GM23338 (cell line): ENCODE measurements around the gene SORCS2. TPM values are rescaled to one million over a fixed set of nuclear protein-coding genes. Genes with fewer than 3 reads are reported as not detected.

Source experiments
- ATAC-seq: fragments of 200-7000 bp; cut with Tn5 transposase; 3 replicates; pipeline ENCODE4 v1.9.1; 2020
- DNase-seq: peaks from one replicate; pipeline ENCODE4 v3.0.0-alpha.2; 2015; ENCODE audit warnings: low spot score
- H2AFZ ChIP-seq: fragments of 200-600 bp; sonication (generic); 2 replicates; pipeline ENCODE4 v1.8.0; 2016; ENCODE audit warnings: antibody characterized with exemption, mild to moderate bottlenecking, moderate library complexity
- H3F3A ChIP-seq: fragments of 200-600 bp; sonication (generic); replicated peaks from 2 replicates; pipeline ENCODE4 v1.8.0; 2017; ENCODE audit warnings: antibody characterized with exemption, mixed run types, low read depth
- H3K27ac ChIP-seq: fragments of 200-600 bp; sonication (generic); 2 replicates; pipeline ENCODE4 v1.6.1; 2016; ENCODE audit warnings: low read depth
- H3K27me3 ChIP-seq: fragments of 200-600 bp; sonication (generic); 2 replicates; pipeline ENCODE4 v1.8.0; 2016; ENCODE audit warnings: mild to moderate bottlenecking, mixed run types, moderate library complexity; ENCODE audit not compliant: insufficient read depth
- H3K36me3 ChIP-seq: fragments of 200-600 bp; sonication (generic); 2 replicates; pipeline ENCODE4 v1.8.0; 2016; ENCODE audit warnings: mild to moderate bottlenecking; ENCODE audit not compliant: insufficient read depth
- H3K4me1 ChIP-seq: fragments of 200-600 bp; sonication (generic); 2 replicates; pipeline ENCODE4 v1.8.0; 2016; ENCODE audit warnings: mild to moderate bottlenecking, moderate library complexity; ENCODE audit not compliant: insufficient read depth
- H3K4me2 ChIP-seq: fragments of 200-600 bp; sonication (generic); 2 replicates; pipeline ENCODE4 v1.7.1; 2017; ENCODE audit warnings: mixed run types
- H3K4me3 ChIP-seq: fragments of 200-600 bp; sonication (generic); 2 replicates; pipeline ENCODE4 v1.6.1; 2016; ENCODE audit warnings: mixed run types
- H3K79me2 ChIP-seq: fragments of 200-600 bp; sonication (generic); replicated peaks from 2 replicates; pipeline ENCODE4 v1.8.0; 2017; ENCODE audit warnings: mild to moderate bottlenecking; ENCODE audit not compliant: insufficient read depth
- H3K9me2 ChIP-seq: fragments of 200-600 bp; sonication (generic); 2 replicates; pipeline ENCODE4 v1.8.0; 2017; ENCODE audit not compliant: insufficient read depth
- H4K20me1 ChIP-seq: fragments of 200-600 bp; sonication (generic); replicated peaks from 2 replicates; pipeline ENCODE4 v1.8.0; 2017; ENCODE audit warnings: mild to moderate bottlenecking; ENCODE audit not compliant: insufficient read depth
- H3K27ac Mint-ChIP-seq: 2 replicates; pipeline ENCODE4 v1.8.0; 2020; ENCODE audit warnings: inconsistent platforms, mild to moderate bottlenecking, moderate library complexity, mixed read lengths
- H3K27me3 Mint-ChIP-seq: 3 replicates; pipeline ENCODE4 v1.8.0; 2022; ENCODE audit warnings: low read depth, mild to moderate bottlenecking, moderate library complexity, mixed read lengths, inconsistent platforms; ENCODE audit not compliant: insufficient read depth, poor library complexity
- H3K36me3 Mint-ChIP-seq: 3 replicates; pipeline ENCODE4 v1.8.0; 2021; ENCODE audit warnings: low read depth, mild to moderate bottlenecking, inconsistent platforms, moderate library complexity, mixed read lengths
- H3K4me1 Mint-ChIP-seq: 3 replicates; pipeline ENCODE4 v1.8.0; 2020; ENCODE audit warnings: mild to moderate bottlenecking, inconsistent platforms, mixed read lengths
- H3K4me3 Mint-ChIP-seq: 3 replicates; pipeline ENCODE4 v1.8.0; 2021; ENCODE audit warnings: moderate library complexity, mild to moderate bottlenecking, inconsistent platforms, mixed read lengths
- H3K9me3 Mint-ChIP-seq: 3 replicates; pipeline ENCODE4 v1.8.0; 2020; ENCODE audit warnings: moderate library complexity, mild to moderate bottlenecking, inconsistent platforms, mixed read lengths
- CREB1 ChIP-seq: fragments of 250-450 bp; sonication (Bioruptor Pico); IDR thresholded peaks from 2 replicates; pipeline ENCODE4 v1.5.0; 2020; ENCODE audit warnings: low read depth, mild to moderate bottlenecking, moderate library complexity
- EZH2 ChIP-seq: fragments of 200-600 bp; sonication (generic); IDR thresholded peaks from one replicate; pipeline ENCODE4 v1.8.0; 2017; ENCODE audit warnings: antibody characterized with exemption, mild to moderate bottlenecking, low read depth; ENCODE audit not compliant: unreplicated experiment
- EZH2phosphoT487 ChIP-seq: fragments of 200-600 bp; sonication (generic); IDR thresholded peaks from one replicate; pipeline ENCODE4 v1.8.1; 2018; ENCODE audit warnings: antibody characterized with exemption; ENCODE audit not compliant: unreplicated experiment
- JUNB ChIP-seq: IDR thresholded peaks from one replicate; pipeline ENCODE4 v1.6.1; 2016; ENCODE audit warnings: antibody characterized with exemption; ENCODE audit not compliant: unreplicated experiment
- NANOG ChIP-seq: IDR thresholded peaks from 2 replicates; pipeline ENCODE4 v1.6.1; 2016; ENCODE audit warnings: antibody characterized with exemption, borderline replicate concordance
- POLR2AphosphoS5 ChIP-seq: IDR thresholded peaks from 2 replicates; pipeline ENCODE4 v1.6.1; 2016; ENCODE audit warnings: antibody characterized with exemption, low read depth
- STAT1 ChIP-seq: IDR thresholded peaks from one replicate; pipeline ENCODE4 v1.6.1; 2016; ENCODE audit warnings: antibody characterized with exemption; ENCODE audit not compliant: unreplicated experiment
- ZNF114 ChIP-seq: fragments of 250-450 bp; sonication (Bioruptor Pico); IDR thresholded peaks from 2 replicates; pipeline ENCODE4 v1.5.0; 2020; ENCODE audit warnings: mild to moderate bottlenecking, moderate library complexity
- ZNF331 ChIP-seq: fragments of 250-450 bp; sonication (Bioruptor Pico); IDR thresholded peaks from 2 replicates; pipeline ENCODE4 v1.5.0; 2020; ENCODE audit warnings: low read depth, mild to moderate bottlenecking, moderate library complexity
- polyA plus RNA-seq: library from polyadenylated mRNA; unstranded; fragments of >200 nt; fragmentation: Nextera tagmentation; extraction: Ambion mirVana; gene quantifications from 2 replicates; pipeline ENCODE4 v1.2.1, GENCODE V29; 2016
- total RNA-seq: library from RNA; depleted of rRNA; stranded (reverse); fragments of >200 nt; shearing (Covaris generic); gene quantifications from 2 replicates; pipeline ENCODE4 v1.2.3, GENCODE V29; 2014
- TF ChIP-seq, protein P1 (sequence below), 2 experiments: fragments of 200-600 bp in 1 of 2; sonication (generic) in 1 of 2; conservative IDR thresholded peaks; 2 replicates each; pipeline versions ENCODE4 v1.5.1 to v1.6.1; 2016 to 2017; ENCODE audit warnings: antibody characterized with exemption in 2 of 2, low read depth in 2 of 2, mild to moderate bottlenecking in 2 of 2, moderate library complexity in 1 of 2
- TF ChIP-seq, protein P2 (sequence below): IDR thresholded peaks from one replicate; pipeline ENCODE4 v1.6.1; 2018; ENCODE audit warnings: antibody characterized with exemption; ENCODE audit not compliant: unreplicated experiment
- TF ChIP-seq, protein P3 (sequence below): IDR thresholded peaks from 2 replicates; pipeline ENCODE4 v1.6.1; 2016; ENCODE audit warnings: antibody characterized with exemption
- TF ChIP-seq, protein P4 (sequence below): fragments of 250-450 bp; sonication (Bioruptor Pico); IDR thresholded peaks from 2 replicates; pipeline ENCODE4 v1.5.0; 2020; ENCODE audit warnings: mild to moderate bottlenecking, moderate library complexity

Gene SORCS2
- total and polyA plus RNA-seq, 2 experiments from 2014 or later: 0.47 to 2.4 TPM

DNA sequence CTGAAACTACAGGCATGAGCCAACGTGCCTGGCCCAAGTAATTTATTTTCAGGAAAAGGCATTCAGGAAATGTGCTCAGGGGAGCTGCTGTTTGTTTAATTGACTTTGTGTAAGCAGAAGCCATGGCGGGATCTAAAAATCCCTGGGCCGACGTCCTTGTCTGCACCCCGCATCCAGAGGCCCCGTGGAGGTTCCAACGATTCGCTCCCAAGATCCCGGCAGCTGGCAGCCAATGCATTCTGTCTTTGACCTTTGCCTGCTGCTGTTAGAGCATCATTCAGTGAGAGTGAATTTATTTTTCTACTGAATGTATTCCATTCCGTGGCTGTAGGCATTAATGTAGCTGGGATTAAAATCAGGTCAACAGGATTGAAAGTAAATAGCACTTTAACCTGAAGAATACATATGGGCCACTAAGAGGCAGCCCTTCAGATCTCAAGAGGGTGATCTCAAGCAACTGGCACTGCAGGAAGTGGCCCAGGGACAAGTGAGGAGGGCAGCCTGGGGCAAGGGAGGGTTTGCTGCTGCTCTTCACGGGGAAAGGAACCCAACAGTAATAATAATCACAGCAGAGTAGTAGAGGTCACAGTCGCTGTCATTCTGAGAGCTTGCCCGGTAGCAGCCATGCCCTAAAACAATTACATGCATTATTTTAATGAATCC is 167.2 kb downstream of the SORCS2 start:
- ATAC-seq: no peak

More for the DNA sequence above, 167.2 kb downstream of the SORCS2 start:
- Mint-ChIP-seq H3K4me1 (peaks cover 5% of the 10 kb centered on the region; the same call in 2 of the 3 replicates), H3K27me3 (peaks cover 4% of the 10 kb centered on the region), H3K4me3 (no peak overlapping the region), H3K9me3 (no peaks in the 10 kb centered on the region), H3K36me3 (no peaks in the 10 kb centered on the region), H3K27ac (no peak overlapping the region)
- no peaks in the 10 kb centered on the region for H3F3A ChIP-seq
- no peak overlapping the region for H3K4me3 ChIP-seq
- no peaks in the 10 kb centered on the region for H3K9me2 ChIP-seq
- no peaks in the 10 kb centered on the region for H3K27me3 ChIP-seq
- TF ChIP-seq CREB1 (CRISPR knock-in tag) (no peak), ZNF114 (CRISPR knock-in tag) (no peak), NANOG (no peak), EZH2 (no peak), JUNB (no peak), STAT1 (no peak), ZNF331 (CRISPR knock-in tag) (no peak), EZH2phosphoT487 (no peak), POLR2AphosphoS5 (no peak)
- TF ChIP-seq, protein P1, sequence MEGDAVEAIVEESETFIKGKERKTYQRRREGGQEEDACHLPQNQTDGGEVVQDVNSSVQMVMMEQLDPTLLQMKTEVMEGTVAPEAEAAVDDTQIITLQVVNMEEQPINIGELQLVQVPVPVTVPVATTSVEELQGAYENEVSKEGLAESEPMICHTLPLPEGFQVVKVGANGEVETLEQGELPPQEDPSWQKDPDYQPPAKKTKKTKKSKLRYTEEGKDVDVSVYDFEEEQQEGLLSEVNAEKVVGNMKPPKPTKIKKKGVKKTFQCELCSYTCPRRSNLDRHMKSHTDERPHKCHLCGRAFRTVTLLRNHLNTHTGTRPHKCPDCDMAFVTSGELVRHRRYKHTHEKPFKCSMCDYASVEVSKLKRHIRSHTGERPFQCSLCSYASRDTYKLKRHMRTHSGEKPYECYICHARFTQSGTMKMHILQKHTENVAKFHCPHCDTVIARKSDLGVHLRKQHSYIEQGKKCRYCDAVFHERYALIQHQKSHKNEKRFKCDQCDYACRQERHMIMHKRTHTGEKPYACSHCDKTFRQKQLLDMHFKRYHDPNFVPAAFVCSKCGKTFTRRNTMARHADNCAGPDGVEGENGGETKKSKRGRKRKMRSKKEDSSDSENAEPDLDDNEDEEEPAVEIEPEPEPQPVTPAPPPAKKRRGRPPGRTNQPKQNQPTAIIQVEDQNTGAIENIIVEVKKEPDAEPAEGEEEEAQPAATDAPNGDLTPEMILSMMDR (conservative IDR thresholded peaks at IDR 0.05; ENCODE audit: low read depth in 2 of 2): no peak
- TF ChIP-seq, protein P2, sequence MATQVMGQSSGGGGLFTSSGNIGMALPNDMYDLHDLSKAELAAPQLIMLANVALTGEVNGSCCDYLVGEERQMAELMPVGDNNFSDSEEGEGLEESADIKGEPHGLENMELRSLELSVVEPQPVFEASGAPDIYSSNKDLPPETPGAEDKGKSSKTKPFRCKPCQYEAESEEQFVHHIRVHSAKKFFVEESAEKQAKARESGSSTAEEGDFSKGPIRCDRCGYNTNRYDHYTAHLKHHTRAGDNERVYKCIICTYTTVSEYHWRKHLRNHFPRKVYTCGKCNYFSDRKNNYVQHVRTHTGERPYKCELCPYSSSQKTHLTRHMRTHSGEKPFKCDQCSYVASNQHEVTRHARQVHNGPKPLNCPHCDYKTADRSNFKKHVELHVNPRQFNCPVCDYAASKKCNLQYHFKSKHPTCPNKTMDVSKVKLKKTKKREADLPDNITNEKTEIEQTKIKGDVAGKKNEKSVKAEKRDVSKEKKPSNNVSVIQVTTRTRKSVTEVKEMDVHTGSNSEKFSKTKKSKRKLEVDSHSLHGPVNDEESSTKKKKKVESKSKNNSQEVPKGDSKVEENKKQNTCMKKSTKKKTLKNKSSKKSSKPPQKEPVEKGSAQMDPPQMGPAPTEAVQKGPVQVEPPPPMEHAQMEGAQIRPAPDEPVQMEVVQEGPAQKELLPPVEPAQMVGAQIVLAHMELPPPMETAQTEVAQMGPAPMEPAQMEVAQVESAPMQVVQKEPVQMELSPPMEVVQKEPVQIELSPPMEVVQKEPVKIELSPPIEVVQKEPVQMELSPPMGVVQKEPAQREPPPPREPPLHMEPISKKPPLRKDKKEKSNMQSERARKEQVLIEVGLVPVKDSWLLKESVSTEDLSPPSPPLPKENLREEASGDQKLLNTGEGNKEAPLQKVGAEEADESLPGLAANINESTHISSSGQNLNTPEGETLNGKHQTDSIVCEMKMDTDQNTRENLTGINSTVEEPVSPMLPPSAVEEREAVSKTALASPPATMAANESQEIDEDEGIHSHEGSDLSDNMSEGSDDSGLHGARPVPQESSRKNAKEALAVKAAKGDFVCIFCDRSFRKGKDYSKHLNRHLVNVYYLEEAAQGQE: no peak
- TF ChIP-seq, protein P3, sequence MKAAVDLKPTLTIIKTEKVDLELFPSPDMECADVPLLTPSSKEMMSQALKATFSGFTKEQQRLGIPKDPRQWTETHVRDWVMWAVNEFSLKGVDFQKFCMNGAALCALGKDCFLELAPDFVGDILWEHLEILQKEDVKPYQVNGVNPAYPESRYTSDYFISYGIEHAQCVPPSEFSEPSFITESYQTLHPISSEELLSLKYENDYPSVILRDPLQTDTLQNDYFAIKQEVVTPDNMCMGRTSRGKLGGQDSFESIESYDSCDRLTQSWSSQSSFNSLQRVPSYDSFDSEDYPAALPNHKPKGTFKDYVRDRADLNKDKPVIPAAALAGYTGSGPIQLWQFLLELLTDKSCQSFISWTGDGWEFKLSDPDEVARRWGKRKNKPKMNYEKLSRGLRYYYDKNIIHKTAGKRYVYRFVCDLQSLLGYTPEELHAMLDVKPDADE: no peak
- TF ChIP-seq, protein P4, sequence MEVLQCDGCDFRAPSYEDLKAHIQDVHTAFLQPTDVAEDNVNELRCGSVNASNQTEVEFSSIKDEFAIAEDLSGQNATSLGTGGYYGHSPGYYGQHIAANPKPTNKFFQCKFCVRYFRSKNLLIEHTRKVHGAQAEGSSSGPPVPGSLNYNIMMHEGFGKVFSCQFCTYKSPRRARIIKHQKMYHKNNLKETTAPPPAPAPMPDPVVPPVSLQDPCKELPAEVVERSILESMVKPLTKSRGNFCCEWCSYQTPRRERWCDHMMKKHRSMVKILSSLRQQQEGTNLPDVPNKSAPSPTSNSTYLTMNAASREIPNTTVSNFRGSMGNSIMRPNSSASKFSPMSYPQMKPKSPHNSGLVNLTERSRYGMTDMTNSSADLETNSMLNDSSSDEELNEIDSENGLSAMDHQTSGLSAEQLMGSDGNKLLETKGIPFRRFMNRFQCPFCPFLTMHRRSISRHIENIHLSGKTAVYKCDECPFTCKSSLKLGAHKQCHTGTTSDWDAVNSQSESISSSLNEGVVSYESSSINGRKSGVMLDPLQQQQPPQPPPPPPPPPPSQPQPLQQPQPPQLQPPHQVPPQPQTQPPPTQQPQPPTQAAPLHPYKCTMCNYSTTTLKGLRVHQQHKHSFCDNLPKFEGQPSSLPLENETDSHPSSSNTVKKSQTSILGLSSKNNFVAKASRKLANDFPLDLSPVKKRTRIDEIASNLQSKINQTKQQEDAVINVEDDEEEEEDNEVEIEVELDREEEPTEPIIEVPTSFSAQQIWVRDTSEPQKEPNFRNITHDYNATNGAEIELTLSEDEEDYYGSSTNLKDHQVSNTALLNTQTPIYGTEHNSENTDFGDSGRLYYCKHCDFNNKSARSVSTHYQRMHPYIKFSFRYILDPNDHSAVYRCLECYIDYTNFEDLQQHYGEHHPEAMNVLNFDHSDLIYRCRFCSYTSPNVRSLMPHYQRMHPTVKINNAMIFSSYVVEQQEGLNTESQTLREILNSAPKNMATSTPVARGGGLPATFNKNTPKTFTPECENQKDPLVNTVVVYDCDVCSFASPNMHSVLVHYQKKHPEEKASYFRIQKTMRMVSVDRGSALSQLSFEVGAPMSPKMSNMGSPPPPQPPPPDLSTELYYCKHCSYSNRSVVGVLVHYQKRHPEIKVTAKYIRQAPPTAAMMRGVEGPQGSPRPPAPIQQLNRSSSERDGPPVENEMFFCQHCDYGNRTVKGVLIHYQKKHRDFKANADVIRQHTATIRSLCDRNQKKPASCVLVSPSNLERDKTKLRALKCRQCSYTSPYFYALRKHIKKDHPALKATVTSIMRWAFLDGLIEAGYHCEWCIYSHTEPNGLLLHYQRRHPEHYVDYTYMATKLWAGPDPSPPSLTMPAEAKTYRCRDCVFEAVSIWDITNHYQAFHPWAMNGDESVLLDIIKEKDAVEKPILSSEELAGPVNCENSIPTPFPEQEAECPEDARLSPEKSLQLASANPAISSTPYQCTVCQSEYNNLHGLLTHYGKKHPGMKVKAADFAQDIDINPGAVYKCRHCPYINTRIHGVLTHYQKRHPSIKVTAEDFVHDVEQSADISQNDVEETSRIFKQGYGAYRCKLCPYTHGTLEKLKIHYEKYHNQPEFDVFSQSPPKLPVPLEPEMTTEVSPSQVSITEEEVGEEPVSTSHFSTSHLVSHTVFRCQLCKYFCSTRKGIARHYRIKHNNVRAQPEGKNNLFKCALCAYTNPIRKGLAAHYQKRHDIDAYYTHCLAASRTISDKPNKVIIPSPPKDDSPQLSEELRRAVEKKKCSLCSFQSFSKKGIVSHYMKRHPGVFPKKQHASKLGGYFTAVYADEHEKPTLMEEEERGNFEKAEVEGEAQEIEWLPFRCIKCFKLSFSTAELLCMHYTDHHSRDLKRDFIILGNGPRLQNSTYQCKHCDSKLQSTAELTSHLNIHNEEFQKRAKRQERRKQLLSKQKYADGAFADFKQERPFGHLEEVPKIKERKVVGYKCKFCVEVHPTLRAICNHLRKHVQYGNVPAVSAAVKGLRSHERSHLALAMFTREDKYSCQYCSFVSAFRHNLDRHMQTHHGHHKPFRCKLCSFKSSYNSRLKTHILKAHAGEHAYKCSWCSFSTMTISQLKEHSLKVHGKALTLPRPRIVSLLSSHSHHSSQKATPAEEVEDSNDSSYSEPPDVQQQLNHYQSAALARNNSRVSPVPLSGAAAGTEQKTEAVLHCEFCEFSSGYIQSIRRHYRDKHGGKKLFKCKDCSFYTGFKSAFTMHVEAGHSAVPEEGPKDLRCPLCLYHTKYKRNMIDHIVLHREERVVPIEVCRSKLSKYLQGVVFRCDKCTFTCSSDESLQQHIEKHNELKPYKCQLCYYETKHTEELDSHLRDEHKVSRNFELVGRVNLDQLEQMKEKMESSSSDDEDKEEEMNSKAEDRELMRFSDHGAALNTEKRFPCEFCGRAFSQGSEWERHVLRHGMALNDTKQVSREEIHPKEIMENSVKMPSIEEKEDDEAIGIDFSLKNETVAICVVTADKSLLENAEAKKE (CRISPR knock-in tag): no peak
- H3K79me2 ChIP-seq: no peaks in the 10 kb centered on the region
- no peak overlapping the region for H3K27ac ChIP-seq
- H3K4me1 ChIP-seq: no peaks in the 10 kb centered on the region
- no peaks in the 10 kb centered on the region for H3K36me3 ChIP-seq
- H2AFZ ChIP-seq: no peak overlapping the region
- no peaks in the 10 kb centered on the region for H4K20me1 ChIP-seq
- H3K4me2 ChIP-seq: no peak overlapping the region
- DNase-seq: no peak
